GM19240 (cell line): Measurements from ENCODE around the gene MPLKIP.
"Not testable (repeated sequence)": the region's sequence is repeated elsewhere in the genome, so short reads cannot be mapped to it uniquely, and the experiment has no call there.

Experiments
- DNase-seq: peaks from one replicate; pipeline ENCODE4 v3.0.0; 2011; ENCODE audit warnings: low spot score; ENCODE audit not compliant: insufficient read length

MPLKIP gene

DNA sequence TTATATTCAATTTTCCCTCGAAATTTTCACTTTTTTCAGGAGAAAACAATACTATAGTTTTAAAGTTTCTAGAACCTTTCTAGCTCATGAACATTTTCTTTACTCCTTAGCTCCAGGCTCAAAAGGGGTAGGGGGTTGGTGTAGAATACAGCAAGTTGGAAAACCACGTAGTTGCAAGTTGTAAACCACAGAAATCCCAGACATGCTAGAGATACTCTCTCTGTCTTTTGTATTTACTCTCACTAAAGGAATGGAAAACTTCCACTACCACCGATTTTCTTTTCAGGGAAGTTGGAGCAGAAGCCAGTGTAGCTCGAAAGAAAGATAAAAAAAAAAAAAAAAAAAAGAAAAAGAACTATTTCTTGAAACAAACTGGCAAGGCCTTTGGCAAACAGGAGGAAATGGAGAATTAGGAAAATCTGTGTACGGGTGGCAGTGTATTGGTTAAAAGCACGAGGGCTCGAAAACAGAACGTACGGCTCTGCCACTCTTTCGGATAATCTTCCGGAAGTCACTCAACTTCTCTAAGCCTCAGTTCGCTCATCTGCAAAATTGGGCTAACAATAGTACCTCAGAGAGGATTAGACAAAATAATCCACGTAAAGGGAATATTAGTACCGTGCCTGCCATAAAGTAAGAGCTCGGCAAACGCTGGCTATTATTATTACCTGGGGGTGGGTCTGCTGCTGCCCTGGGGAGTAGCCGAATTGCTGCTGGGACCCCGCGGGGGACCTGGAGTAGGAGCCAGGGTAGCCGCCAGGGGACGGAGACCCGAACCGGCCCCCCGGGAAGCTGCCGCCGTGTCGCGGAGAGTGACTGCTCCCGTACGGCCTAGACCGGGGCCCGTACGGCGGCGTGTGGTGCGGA is 628 bp downstream of the MPLKIP start:
- no peak for DNase-seq

GRCh38 chr7:40122940-40123254 is 11.5 kb downstream of the MPLKIP start:
- no peak for DNase-seq

GRCh38 chr7:40122100-40122939 is 12.1 kb downstream of the MPLKIP start:
- not testable (repeated sequence) for DNase-seq

- DNase-seq = no peak
Observed at GRCh38 chr7:40120020-40120419, 14.4 kb downstream of the MPLKIP start.

- DNase-seq = not testable (repeated sequence)
Observed at GRCh38 chr7:40118201-40118600, 16.2 kb downstream of the MPLKIP start.

DNA sequence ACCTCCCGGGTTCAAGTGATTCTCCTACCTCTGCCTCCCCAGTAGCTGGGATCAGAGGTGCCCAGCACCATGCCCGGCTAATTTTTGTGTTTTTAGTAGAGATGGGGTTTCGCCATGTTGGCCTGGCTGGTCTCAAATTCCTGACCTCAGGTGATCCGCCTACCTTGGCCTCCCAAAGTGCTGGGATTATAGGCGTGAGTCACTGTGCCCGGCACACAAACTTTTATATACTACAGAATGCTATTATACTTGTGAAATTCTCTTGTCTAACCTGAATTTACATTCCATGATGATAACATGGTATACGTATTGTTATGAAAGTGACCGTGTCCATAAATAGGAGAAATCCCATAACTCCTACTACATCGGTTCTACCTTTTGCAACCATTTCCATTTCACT is 17.2 kb downstream of the MPLKIP start:
- not testable (repeated sequence) for DNase-seq

DNA sequence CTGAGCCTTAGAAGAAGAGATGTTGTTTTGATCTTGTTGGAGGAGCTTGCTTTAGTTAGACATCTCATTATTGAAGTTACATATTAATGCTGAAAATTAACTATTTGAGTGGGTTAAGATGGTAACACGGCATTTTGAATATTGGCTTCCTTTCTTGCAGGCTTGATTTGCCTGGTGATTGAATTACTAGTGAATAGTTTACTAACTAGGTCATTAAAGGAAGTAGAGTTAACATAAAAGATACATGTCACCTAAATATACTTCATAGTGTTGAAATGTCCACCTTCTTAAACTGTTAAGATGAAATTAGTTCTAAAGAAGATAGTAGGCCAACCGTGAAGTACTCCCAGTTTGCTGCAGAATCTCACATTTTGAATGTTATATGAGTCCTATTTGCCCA is 18.5 kb downstream of the MPLKIP start:
- DNase-seq = no peak

DNA sequence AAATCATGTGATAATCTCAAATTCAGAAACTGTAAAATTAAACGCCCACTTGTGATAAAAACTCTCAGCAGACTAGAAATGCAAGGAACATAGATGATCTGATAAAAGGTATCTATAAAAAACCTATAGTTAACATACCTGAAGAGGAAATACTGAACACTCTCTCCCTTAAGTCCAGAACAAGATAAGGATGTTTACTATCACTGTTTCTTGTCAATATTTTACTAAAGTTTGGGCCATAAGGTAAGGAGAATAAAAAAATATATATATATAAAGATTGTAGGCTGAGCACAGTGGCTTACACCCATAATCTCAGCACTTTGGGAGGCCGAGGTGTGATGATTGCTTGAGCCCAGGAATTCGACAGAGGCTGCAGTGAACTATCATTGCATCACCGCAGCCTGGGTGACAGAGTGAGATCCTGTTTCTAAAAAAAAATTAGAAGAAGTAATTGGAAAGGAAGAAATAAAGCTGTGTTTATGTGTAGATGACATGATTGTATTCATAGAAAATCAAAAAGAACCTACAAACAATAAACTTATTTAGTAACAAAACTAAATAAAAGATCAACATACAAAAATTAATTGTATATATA is 28.4 kb downstream of the MPLKIP start:
- no peak for DNase-seq

- no peak for DNase-seq
Observed at GRCh38 chr7:40102897-40103296, 31.5 kb downstream of the MPLKIP start.

DNA sequence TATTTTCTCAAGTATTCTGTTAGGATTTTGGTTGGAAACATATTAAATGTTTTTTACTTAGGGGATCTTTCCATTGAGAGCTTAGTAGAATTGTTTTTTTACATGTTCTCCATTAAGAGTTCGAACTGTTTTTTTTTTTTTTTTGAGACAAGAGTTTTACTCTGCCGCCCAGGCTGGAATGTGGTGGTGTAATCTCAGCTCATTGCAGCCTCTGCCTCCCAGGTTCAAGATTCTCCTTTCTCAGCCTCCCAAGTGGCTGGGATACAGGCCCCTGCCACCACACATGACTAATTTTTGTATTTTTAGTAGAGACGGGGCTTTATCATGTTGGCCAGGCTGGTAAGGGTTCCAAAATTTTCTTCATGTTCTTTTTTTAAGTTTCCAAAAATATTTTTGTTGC is 33.2 kb downstream of the MPLKIP start:
- no peak for DNase-seq

- DNase-seq = no peak
Observed at GRCh38 chr7:40099837-40100236, 34.6 kb downstream of the MPLKIP start.

GRCh38 chr7:40098810-40099209 is 35.6 kb downstream of the MPLKIP start:
- DNase-seq = no peak

DNA sequence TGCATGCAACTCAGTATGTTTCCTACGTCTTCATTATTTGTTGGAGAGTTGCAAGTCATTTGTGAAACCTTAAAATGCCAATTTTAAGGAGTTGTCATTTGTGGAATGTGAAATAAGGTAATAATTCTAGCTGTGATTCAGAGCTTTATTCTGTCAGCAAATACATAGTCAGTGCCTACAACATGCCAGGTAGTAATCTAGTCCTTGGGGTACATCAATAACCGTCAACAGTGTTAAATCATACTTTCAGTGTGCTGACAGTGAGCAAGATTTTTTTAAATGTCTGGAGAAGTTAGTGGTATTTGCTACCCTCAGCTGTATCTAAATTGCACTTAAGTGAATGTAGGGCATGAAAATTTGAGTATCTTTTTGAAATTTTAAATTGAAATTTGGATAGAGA is 36.7 kb downstream of the MPLKIP start:
- no peak for DNase-seq

DNA sequence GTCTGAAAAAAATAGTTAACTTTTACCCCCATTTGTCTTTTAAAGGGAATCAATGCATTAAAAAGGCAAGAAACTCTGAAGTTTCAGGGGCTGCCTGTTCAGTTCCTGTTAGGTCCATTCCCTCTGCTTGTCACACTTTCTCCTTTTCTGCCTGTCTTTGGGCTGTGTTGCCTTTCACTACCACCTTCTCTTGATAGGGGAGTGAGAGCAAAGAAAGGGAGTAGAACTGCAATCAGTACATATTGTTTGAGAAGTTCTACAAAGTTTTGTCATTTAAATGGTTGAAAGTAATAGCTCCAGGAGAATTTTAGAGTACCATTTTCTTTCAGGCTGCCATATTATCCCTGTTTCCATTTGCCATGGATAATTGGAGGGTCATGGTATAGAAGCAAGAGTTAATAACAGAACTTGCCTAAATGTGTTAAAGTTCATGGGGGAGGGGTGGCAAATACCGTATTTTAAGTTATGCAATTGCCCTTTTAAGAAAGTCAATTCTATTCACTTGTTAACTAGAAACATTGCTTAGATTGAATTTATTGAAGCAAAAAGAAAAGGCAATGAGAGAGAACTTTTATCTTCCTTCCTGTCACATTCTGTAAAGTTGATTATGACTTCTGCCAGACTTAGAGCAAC is 38.6 kb downstream of the MPLKIP start:
- no peak for DNase-seq

- no peak for DNase-seq
Observed at GRCh38 chr7:40095230-40095629, 39.2 kb downstream of the MPLKIP start.

GRCh38 chr7:40093631-40094350 is 40.6 kb downstream of the MPLKIP start:
- DNase-seq = no peak

DNA sequence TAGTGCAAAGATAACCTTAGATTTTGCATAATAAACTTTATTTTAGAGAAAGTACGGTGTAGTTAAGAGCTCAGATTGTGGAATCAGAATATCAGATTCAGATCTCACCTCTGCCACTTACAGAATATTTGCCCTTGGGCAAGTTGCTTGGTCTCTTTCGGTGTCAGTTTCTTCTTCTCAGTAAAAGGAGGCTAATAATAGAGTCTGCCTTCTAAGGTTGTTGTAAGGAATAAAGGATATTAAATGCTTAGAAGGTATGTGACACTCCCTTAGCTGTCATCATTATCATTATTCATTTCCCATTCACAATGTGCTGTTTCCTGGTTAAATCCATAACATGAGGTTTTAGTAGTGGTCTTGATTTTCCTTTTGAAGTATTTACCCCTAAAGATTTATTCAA is 42.2 kb downstream of the MPLKIP start:
- DNase-seq = no peak

DNA sequence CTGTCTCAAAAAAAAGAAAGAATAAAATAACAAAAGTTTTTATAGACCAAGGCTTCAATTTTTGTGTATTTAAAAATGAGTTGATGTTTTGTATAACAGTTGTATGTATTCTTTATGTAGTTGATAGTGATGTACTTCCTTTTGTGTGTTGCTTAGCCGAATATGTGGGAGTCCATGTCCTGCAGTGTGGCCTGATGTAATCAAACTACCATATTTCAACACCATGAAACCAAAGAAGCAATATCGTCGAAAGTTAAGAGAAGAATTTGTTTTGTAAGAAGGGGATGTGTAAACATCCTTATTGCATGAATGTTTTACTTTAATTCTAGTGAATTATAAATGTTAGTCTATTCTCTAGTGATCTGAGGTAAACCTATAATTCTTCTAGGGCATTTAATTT is 56.6 kb downstream of the MPLKIP start:
- no peak for DNase-seq
